Stimulated activated effector memory CD8-positive, alpha-beta T cell treated with anti-CD3 and anti-CD28 coated beads, Interleukin-12 subunit alpha, Interleukin-12 subunit beta, amount 100 ng/mL, for 72 hours (primary cell): ENCODE results near the gene RYR2.
"Not testable (repeated sequence)": the region's sequence is repeated elsewhere in the genome, so short reads cannot be mapped to it uniquely, and the experiment has no call there.

Experiments used
- ATAC-seq: fragments of 150-1000 bp; cut with Tn5 transposase; 2 replicates; pipeline ENCODE4 v1.10.0; 2021
- DNase-seq, 2 donors: peaks; one replicate each; pipeline ENCODE4 v3.0.0; 2021 to 2022; ENCODE audit warnings: low spot score in 2 of 2
- H3K27ac Mint-ChIP-seq: one replicate; pipeline ENCODE4 v1.8.0; 2022; ENCODE audit warnings: mild to moderate bottlenecking, mixed read lengths
- H3K36me3 Mint-ChIP-seq: one replicate; pipeline ENCODE4 v1.8.0; 2022; ENCODE audit warnings: mild to moderate bottlenecking, mixed read lengths
- H3K4me1 Mint-ChIP-seq: one replicate; pipeline ENCODE4 v1.8.0; 2022; ENCODE audit warnings: mixed read lengths
- H3K4me3 Mint-ChIP-seq: one replicate; pipeline ENCODE4 v1.8.0; 2022; ENCODE audit warnings: mild to moderate bottlenecking, mixed read lengths
- H3K9me3 Mint-ChIP-seq: one replicate; pipeline ENCODE4 v1.8.0; 2022; ENCODE audit warnings: mixed read lengths

The RYR2 gene

GRCh38 chr1:237138551-237138950 lies 96.6 kb downstream of the RYR2 start:
- H3K9me3 Mint-ChIP-seq = no peaks in the 10 kb centered on the region
- no peaks in the 10 kb centered on the region for H3K4me1 Mint-ChIP-seq
- no peak for DNase-seq
- no peak overlapping the region for H3K27ac Mint-ChIP-seq
- no peak for ATAC-seq
- H3K4me3 Mint-ChIP-seq = no peak overlapping the region
- no peaks in the 10 kb centered on the region for H3K36me3 Mint-ChIP-seq

GRCh38 chr1:237139732-237140131 lies 97.7 kb downstream of the RYR2 start:
- no peaks in the 10 kb centered on the region for H3K36me3 Mint-ChIP-seq
- H3K9me3 Mint-ChIP-seq = no peaks in the 10 kb centered on the region
- DNase-seq (no peak), ATAC-seq (no peak)
- H3K4me1 Mint-ChIP-seq = no peaks in the 10 kb centered on the region
- H3K27ac Mint-ChIP-seq = no peak overlapping the region
- H3K4me3 Mint-ChIP-seq = no peak overlapping the region

GRCh38 chr1:237140986-237141385 lies 99.0 kb downstream of the RYR2 start:
- no peaks in the 10 kb centered on the region for H3K36me3 Mint-ChIP-seq
- no peaks in the 10 kb centered on the region for H3K9me3 Mint-ChIP-seq
- no peak overlapping the region for H3K27ac Mint-ChIP-seq
- H3K4me3 Mint-ChIP-seq = no peak overlapping the region
- no peaks in the 10 kb centered on the region for H3K4me1 Mint-ChIP-seq
- no peak for DNase-seq
- no peak for ATAC-seq

- H3K9me3 Mint-ChIP-seq = no peaks in the 10 kb centered on the region
- ATAC-seq (no peak), DNase-seq (no peak)
- no peak overlapping the region for H3K4me3 Mint-ChIP-seq
- H3K27ac Mint-ChIP-seq = no peak overlapping the region
- no peaks in the 10 kb centered on the region for H3K36me3 Mint-ChIP-seq
- no peaks in the 10 kb centered on the region for H3K4me1 Mint-ChIP-seq
Observed at GRCh38 chr1:237141502-237141901, 99.5 kb downstream of the RYR2 start.

GRCh38 chr1:237145379-237146135 lies 103.6 kb downstream of the RYR2 start:
- DNase-seq (no peak), ATAC-seq (no peak)
- Mint-ChIP-seq H3K36me3 (no peaks in the 10 kb centered on the region), H3K9me3 (no peaks in the 10 kb centered on the region), H3K4me3 (no peak overlapping the region), H3K4me1 (no peaks in the 10 kb centered on the region), H3K27ac (no peak overlapping the region)

GRCh38 chr1:237146241-237146640 lies 104.3 kb downstream of the RYR2 start:
- DNase-seq = no peak
- H3K9me3 Mint-ChIP-seq = no peaks in the 10 kb centered on the region
- no peak overlapping the region for H3K27ac Mint-ChIP-seq
- H3K4me1 Mint-ChIP-seq = no peaks in the 10 kb centered on the region
- H3K36me3 Mint-ChIP-seq = no peaks in the 10 kb centered on the region
- ATAC-seq = no peak
- H3K4me3 Mint-ChIP-seq = no peak overlapping the region

GRCh38 chr1:237149857-237150256 lies 107.9 kb downstream of the RYR2 start:
- DNase-seq = no peak
- no peaks in the 10 kb centered on the region for H3K36me3 Mint-ChIP-seq
- H3K9me3 Mint-ChIP-seq = no peaks in the 10 kb centered on the region
- H3K4me3 Mint-ChIP-seq = no peak overlapping the region
- no peak overlapping the region for H3K27ac Mint-ChIP-seq
- no peaks in the 10 kb centered on the region for H3K4me1 Mint-ChIP-seq
- no peak for ATAC-seq

- H3K36me3 Mint-ChIP-seq, H3K4me1 Mint-ChIP-seq, ATAC-seq, H3K27ac Mint-ChIP-seq, DNase-seq, H3K9me3 Mint-ChIP-seq, H3K4me3 Mint-ChIP-seq: not testable (repeated sequence)
Observed at GRCh38 chr1:237151979-237152378, 110.0 kb downstream of the RYR2 start.

- Mint-ChIP-seq H3K4me3 (no peak overlapping the region), H3K36me3 (no peaks in the 10 kb centered on the region), H3K9me3 (no peaks in the 10 kb centered on the region), H3K27ac (no peak overlapping the region), H3K4me1 (no peaks in the 10 kb centered on the region)
- no peak for DNase-seq
- no peak for ATAC-seq
Observed at GRCh38 chr1:237152506-237153335, 110.7 kb downstream of the RYR2 start.

- Mint-ChIP-seq H3K4me3 (no peak overlapping the region), H3K36me3 (no peaks in the 10 kb centered on the region), H3K4me1 (no peaks in the 10 kb centered on the region), H3K27ac (no peak overlapping the region), H3K9me3 (no peaks in the 10 kb centered on the region)
- ATAC-seq (no peak), DNase-seq (no peak)
Observed at GRCh38 chr1:237154157-237154556, 112.2 kb downstream of the RYR2 start.

- ATAC-seq = peak; percentile 40
- no peak for DNase-seq
- no peak overlapping the region for H3K4me3 Mint-ChIP-seq
- H3K9me3 Mint-ChIP-seq = no peaks in the 10 kb centered on the region
- no peak overlapping the region for H3K27ac Mint-ChIP-seq
- H3K4me1 Mint-ChIP-seq = no peaks in the 10 kb centered on the region
- H3K36me3 Mint-ChIP-seq = no peaks in the 10 kb centered on the region
Observed at GRCh38 chr1:237164406-237165352, 122.7 kb downstream of the RYR2 start.

- DNase-seq = no peak
- Mint-ChIP-seq H3K4me1 (no peaks in the 10 kb centered on the region), H3K9me3 (no peaks in the 10 kb centered on the region), H3K27ac (no peak overlapping the region), H3K36me3 (no peaks in the 10 kb centered on the region), H3K4me3 (no peak overlapping the region)
- ATAC-seq = no peak
Observed at GRCh38 chr1:237166086-237166485, 124.1 kb downstream of the RYR2 start.

- Mint-ChIP-seq H3K4me1 (no peaks in the 10 kb centered on the region), H3K36me3 (no peaks in the 10 kb centered on the region), H3K27ac (no peak overlapping the region), H3K9me3 (no peaks in the 10 kb centered on the region), H3K4me3 (no peak overlapping the region)
- DNase-seq (no peak), ATAC-seq (no peak)
Observed at GRCh38 chr1:237166593-237167101, 124.7 kb downstream of the RYR2 start.

- Mint-ChIP-seq H3K4me3 (no peak overlapping the region), H3K36me3 (no peaks in the 10 kb centered on the region), H3K4me1 (no peaks in the 10 kb centered on the region), H3K9me3 (no peaks in the 10 kb centered on the region), H3K27ac (no peak overlapping the region)
- no peak for ATAC-seq
- DNase-seq = no peak
Observed at GRCh38 chr1:237170149-237170548, 128.2 kb downstream of the RYR2 start.

GRCh38 chr1:237171454-237172117 lies 129.6 kb downstream of the RYR2 start:
- no peaks in the 10 kb centered on the region for H3K9me3 Mint-ChIP-seq
- H3K27ac Mint-ChIP-seq = no peak overlapping the region
- ATAC-seq (no peak), DNase-seq (no peak)
- H3K4me1 Mint-ChIP-seq = no peaks in the 10 kb centered on the region
- no peak overlapping the region for H3K4me3 Mint-ChIP-seq
- H3K36me3 Mint-ChIP-seq = no peaks in the 10 kb centered on the region
